ENCODE results near the gene TUG1. TPM values are rescaled to one million over a fixed set of nuclear protein-coding genes. Genes with fewer than 3 reads are reported as not detected.
A peak's percentile ranks its signal among the peaks of the same experiment; 100 is the strongest.

TUG1 gene
- total and polyA plus RNA-seq, 10 of the 15 experiments (the other 5 are each of a cell fraction or from before 2014, with no cell fraction given) = 19.3 to 116 (median 54.9) TPM

DNA sequence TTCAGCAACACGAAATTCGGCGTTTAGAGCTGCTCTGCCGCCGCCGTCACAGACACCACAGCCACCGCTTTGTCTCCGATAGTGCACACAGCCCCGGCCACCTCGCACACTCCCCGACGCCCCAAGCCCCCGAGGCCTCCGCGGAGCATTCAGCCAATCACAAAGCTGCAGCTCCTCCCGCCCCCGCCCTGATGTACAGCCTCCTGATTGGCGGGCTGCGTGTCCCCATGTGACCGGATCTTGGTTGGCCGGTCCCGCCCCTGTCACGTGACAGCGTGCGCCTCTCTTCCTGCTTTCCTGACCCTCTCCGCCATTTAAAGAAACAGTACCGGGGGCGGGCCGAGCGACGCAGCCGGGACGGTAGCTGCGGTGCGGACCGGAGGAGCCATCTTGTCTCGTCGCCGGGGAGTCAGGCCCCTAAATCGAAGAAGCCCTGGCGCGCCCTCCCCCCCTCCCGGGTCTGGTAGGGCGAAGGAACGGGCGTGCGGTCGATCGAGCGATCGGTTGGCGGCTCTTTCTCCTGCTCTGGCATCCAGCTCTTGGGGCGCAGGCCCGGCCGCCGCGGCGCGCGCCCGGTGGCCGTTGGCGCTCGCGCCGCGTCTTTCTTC lies at the start of gene TUG1 (continued):
- TF ChIP-seq EGR1 (IDR thresholded peaks at IDR 0.05; ENCODE audit: borderline replicate concordance in 1 of 2, low read depth in 2 of 2, low read length in 2 of 2) (peak; percentile 17 to 77), KAT2A (conservative IDR thresholded peaks at IDR 0.05; ENCODE audit: control insufficient read depth, low read depth, low read length) (no peak), IKZF1 (conservative IDR thresholded peaks at IDR 0.05) (peak; percentile 60), IKZF2 (IDR thresholded peaks at IDR 0.05) (no peak), POLR2A (IDR thresholded peaks at IDR 0.05; ENCODE audit: low read depth, low read length) (peak; percentile 83), SUPT20H (IDR thresholded peaks at IDR 0.05; ENCODE audit: borderline replicate concordance, control insufficient read depth, low read depth, low read length) (no peak)

- H3K9ac ChIP-seq (ENCODE audit: control insufficient read depth, insufficient read depth, low read length) = no peak overlapping the region
- no peak overlapping the region for H3K27ac ChIP-seq (ENCODE audit: control insufficient read depth, insufficient read depth)
- in situ Hi-C loops (cut with MboI) (loop anchor here (25.0 kb wide), 2 partner anchors 158 to 283 kb away; partner anchors contain the start of gene SLC35E4), intact Hi-C loops (cut with micrococcal nuclease; ENCODE audit: unreplicated experiment) (loop anchor here (1.0 kb wide), 2 partner anchors 157 to 286 kb away; no protein-coding TSS in a partner anchor)
- ChIA-PET RAD21 (ENCODE audit: unreplicated experiment) (interaction anchor here (0.6 to 4.7 kb wide), 9 partner anchors 11 to 537 kb away, joined by 3 to 34 read pairs (median 5); no protein-coding TSS in a partner anchor), CTCF (interaction anchor here (0.6 to 6.1 kb wide), 28 partner anchors 11 to 853 kb away, joined by 3 to 82 read pairs (median 4); partner anchors contain the start of genes RNF185, SLC35E4 and SMTN), POLR2A (interaction anchor here (1.2 to 2.9 kb wide), 2 partner anchors 156 to 285 kb away, joined by 3 to 8 read pairs; partner anchors contain the start of gene SLC35E4), SMC1A (ENCODE audit: uncharacterized antibody, unreplicated experiment) (interaction anchor here (0.6 to 5.3 kb wide), 8 partner anchors 10 to 315 kb away, joined by 3 to 38 read pairs (median 4); no protein-coding TSS in a partner anchor)
- no peaks in the 10 kb centered on the region; the same call in 1 of the 3 replicates for H3K9me3 ChIP-seq (replicated peaks; ENCODE audit: control insufficient read depth, insufficient read depth, low read length)
- DNase-seq (ENCODE audit: low read depth, low spot score) (no peak), FAIRE-seq (no peak), ATAC-seq (no peak)
- H3K4me2 ChIP-seq (ENCODE audit: control insufficient read depth, insufficient read depth) = no peak overlapping the region; the same call in 1 of the 2 replicates
- H3K4me3 ChIP-seq = no peak overlapping the region
- H4K20me1 ChIP-seq (ENCODE audit: control insufficient read depth, insufficient read depth) = no peaks in the 10 kb centered on the region
- no peak overlapping the region for H2AFZ ChIP-seq (ENCODE audit: control insufficient read depth, low read depth, low read length)
- no TSS peak for BruUV-seq (replicated peaks)
- H3K4me1 ChIP-seq (ENCODE audit: control insufficient read depth, insufficient read depth, low read length) = peaks cover 3% of the 10 kb centered on the region; the same call in 1 of the 2 replicates
- 81% methylated on average over 7 of the region's 7 CpGs for WGBS (ENCODE audit: insufficient coverage, insufficient replicate concordance, low lambda C conversion rate, missing lambda C conversion rate)
- H3K27me3 ChIP-seq (replicated peaks in 1 of 2; ENCODE audit: control insufficient read depth in 2 of 2, insufficient read depth in 2 of 2, low read length in 1 of 2) = no peaks in the 10 kb centered on the region
- H3K36me3 ChIP-seq (ENCODE audit: control insufficient read depth in 2 of 2, insufficient read depth in 2 of 2, low read length in 1 of 2) = no peaks in the 10 kb centered on the region
- peaks cover 3% of the 10 kb centered on the region; the same call in 1 of the 2 replicates for H3K79me2 ChIP-seq (ENCODE audit: control insufficient read depth, insufficient read depth, low read length)
- TF ChIP-seq BACH1 (IDR thresholded peaks at IDR 0.05; ENCODE audit: borderline replicate concordance) (no peak), POLR2AphosphoS2 (IDR thresholded peaks at IDR 0.05; ENCODE audit: low read depth, low read length) (no peak), WRNIP1 (IDR thresholded peaks at IDR 0.05; ENCODE audit: borderline replicate concordance, low read depth, low read length) (no peak), RELB (IDR thresholded peaks at IDR 0.05; ENCODE audit: low read depth) (no peak), NFIC (IDR thresholded peaks at IDR 0.05; ENCODE audit: low read depth, low read length) (no peak), POLR2AphosphoS5 (IDR thresholded peaks at IDR 0.05; ENCODE audit: low read length) (no peak)
- TF ChIP-seq, protein P1, sequence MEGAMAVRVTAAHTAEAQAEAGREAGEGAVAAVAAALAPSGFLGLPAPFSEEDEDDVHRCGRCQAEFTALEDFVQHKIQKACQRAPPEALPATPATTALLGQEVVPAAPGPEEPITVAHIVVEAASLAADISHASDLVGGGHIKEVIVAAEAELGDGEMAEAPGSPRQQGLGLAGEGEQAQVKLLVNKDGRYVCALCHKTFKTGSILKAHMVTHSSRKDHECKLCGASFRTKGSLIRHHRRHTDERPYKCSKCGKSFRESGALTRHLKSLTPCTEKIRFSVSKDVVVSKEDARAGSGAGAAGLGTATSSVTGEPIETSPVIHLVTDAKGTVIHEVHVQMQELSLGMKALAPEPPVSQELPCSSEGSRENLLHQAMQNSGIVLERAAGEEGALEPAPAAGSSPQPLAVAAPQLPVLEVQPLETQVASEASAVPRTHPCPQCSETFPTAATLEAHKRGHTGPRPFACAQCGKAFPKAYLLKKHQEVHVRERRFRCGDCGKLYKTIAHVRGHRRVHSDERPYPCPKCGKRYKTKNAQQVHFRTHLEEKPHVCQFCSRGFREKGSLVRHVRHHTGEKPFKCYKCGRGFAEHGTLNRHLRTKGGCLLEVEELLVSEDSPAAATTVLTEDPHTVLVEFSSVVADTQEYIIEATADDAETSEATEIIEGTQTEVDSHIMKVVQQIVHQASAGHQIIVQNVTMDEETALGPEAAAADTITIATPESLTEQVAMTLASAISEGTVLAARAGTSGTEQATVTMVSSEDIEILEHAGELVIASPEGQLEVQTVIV (IDR thresholded peaks at IDR 0.05; ENCODE audit: borderline replicate concordance, partially characterized antibody) = no peak
- TF ChIP-seq, protein P2, sequence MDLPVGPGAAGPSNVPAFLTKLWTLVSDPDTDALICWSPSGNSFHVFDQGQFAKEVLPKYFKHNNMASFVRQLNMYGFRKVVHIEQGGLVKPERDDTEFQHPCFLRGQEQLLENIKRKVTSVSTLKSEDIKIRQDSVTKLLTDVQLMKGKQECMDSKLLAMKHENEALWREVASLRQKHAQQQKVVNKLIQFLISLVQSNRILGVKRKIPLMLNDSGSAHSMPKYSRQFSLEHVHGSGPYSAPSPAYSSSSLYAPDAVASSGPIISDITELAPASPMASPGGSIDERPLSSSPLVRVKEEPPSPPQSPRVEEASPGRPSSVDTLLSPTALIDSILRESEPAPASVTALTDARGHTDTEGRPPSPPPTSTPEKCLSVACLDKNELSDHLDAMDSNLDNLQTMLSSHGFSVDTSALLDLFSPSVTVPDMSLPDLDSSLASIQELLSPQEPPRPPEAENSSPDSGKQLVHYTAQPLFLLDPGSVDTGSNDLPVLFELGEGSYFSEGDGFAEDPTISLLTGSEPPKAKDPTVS (IDR thresholded peaks at IDR 0.05; ENCODE audit: low read depth, low read length) = no peak
Observed at GRCh38 chr22:30919973-30920372, 49.1 kb upstream of the TUG1 start.
